Pancreas (tissue), 10 donors: ENCODE data around the gene SNAP47. TPM values are rescaled to one million over a fixed set of nuclear protein-coding genes. Genes with fewer than 3 reads are reported as not detected.
"Not testable (repeated sequence)": the region's sequence is repeated elsewhere in the genome, so short reads cannot be mapped to it uniquely, and the experiment has no call there.

Source experiments
- ATAC-seq, 4 donors: fragments of 200-7000 bp; cut with Tn5 transposase; one replicate each; pipeline versions ENCODE4 v1.8.0 to v1.9.1; 2020; ENCODE audit warnings: mild to moderate bottlenecking in 4 of 4, moderate library complexity in 4 of 4
- DNase-seq, 6 donors: peaks; one replicate each; pipeline ENCODE4 v3.0.0-alpha.2; 2020
- FAIRE-seq: peaks from 2 replicates; lab custom pipeline; 2012; peaks lifted over from hg19 to GRCh38; lab: Jason Lieb, UNC
- H3K27ac ChIP-seq, 4 donors: fragments of 200-600 bp; sonication (generic); 1 replicate in 3 of 4; 2 replicates in 1 of 4; pipeline versions ENCODE4 v1.5.0 to v1.8.0; 2020
- H3K27me3 ChIP-seq, 4 donors: fragments of 200-600 bp; one replicate each; pipeline ENCODE4 v1.8.0; 2021
- H3K36me3 ChIP-seq, 3 donors: fragments of 200-600 bp; sonication (generic) in 1 of 3; one replicate each; pipeline versions ENCODE4 v1.5.0 to v1.8.0; 2020 to 2021
- H3K4me1 ChIP-seq, 3 donors: fragments of 200-600 bp; one replicate each; pipeline ENCODE4 v1.8.0; 2021
- H3K4me3 ChIP-seq, 4 donors: fragments of 200-600 bp; sonication (generic) in 2 of 4; one replicate each; pipeline versions ENCODE4 v1.5.0 to v1.8.0; 2020 to 2021
- H3K9me3 ChIP-seq, 4 donors: fragments of 200-600 bp; one replicate each; pipeline ENCODE4 v1.8.0; 2021
- CTCF ChIP-seq, 4 donors: fragments of 200-600 bp; sonication (generic) in 3 of 4; IDR thresholded peaks; one replicate each; pipeline versions ENCODE4 v1.5.0 to v1.8.0; 2021; ENCODE audit warnings: antibody characterized with exemption in 4 of 4
- WGBS, 2 donors: extraction: QIAGEN DNeasy Blood & Tissue Kit; methylation state at CpG; one replicate each; pipeline ENCODE4 v1.1.7; 2013; 5-methylcytosine and 5-hydroxymethylcytosine counted together
- intact Hi-C, 3 donors: fragments of 100-400 bp; cut with DNase I; formaldehyde crosslinking; loops; one replicate each; pipeline versions ENCODE4 v1.11.1 to v1.14.2; 2022
- polyA plus RNA-seq, 2 donors: library from polyadenylated mRNA; stranded (reverse); fragments of 200-250 nt; gene quantifications; one replicate each; pipeline ENCODE4 v1.2.3, GENCODE V29; 2013
- total RNA-seq, 6 donors: library from RNA; stranded (reverse); fragmentation: NEBNext Ultra II Directional in 4 of 6; extraction: Animal tissue kit (Norgen Biotek cat#: 25700) in 4 of 6; gene quantifications; one replicate each; pipeline versions ENCODE4 v1.2.1 to v1.2.4, GENCODE V29; 2021 to 2023
- donor health status: healthy with polysubstance abuse.
- donor health status: DM: no; HTN: no; CAD: no; lungs with moderate emphysema.
- donor health status: DM: no; HTN: no; CAD: no.
- donor health status: control.
- donor health status: control.
- donor health status: Bipolar disorder and iron deficiency.
- donor health status: DM: yes; HTN: yes; CAD: no.
- donor health status: DM: no; HTN: no; CAD: no.
- donor health status: DM: no; HTN: no; CAD: no.
- donor health status: DM: yes; HTN: yes; CAD: no.

SNAP47 gene
- total and polyA plus RNA-seq, 8 donors = 12.3 to 21.5 (median 14.7) TPM

GRCh38 chr1:227709451-227709850, 25.8 kb upstream of the SNAP47 start:
- H3K9me3 ChIP-seq = no peaks in the 10 kb centered on the region
- no peak overlapping the region for H3K27ac ChIP-seq
- no peaks in the 10 kb centered on the region for H3K36me3 ChIP-seq
- FAIRE-seq (no peak), ATAC-seq (no peak), DNase-seq (no peak)
- no peaks in the 10 kb centered on the region for H3K4me1 ChIP-seq
- no peak for TF ChIP-seq CTCF (IDR thresholded peaks at IDR 0.05)
- 45 to 67% methylated on average over 1 of the region's 1 CpG for WGBS, 2 donors
- no peaks in the 10 kb centered on the region for H3K27me3 ChIP-seq
- intact Hi-C loops = no loop called here
- H3K4me3 ChIP-seq = no peak overlapping the region

DNA sequence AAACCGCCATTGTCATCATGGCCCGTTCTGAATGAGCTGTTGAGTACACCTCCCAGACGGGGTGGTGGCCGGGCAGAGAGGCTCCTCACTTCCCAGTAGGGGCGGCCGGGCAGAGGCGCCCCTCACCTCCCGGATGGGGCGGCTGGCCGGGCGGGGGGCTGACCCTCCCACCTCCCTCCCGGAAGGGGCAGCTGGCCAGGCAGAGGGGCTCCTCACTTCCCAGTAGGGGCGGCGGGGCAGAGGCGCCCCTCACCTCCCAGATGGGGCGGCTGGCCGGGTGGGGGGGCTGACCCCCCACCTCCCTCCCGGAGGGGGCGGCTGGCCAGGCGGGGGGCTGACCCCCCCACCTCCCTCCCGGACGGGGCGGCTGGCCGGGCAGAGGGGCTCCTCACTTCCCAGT, 24.8 kb upstream of the SNAP47 start:
- H3K4me1 ChIP-seq, ATAC-seq, intact Hi-C loops, H3K36me3 ChIP-seq, H3K9me3 ChIP-seq, H3K4me3 ChIP-seq, H3K27ac ChIP-seq, H3K27me3 ChIP-seq, FAIRE-seq: not testable (repeated sequence)
- WGBS, 2 donors = 90 to 97% methylated on average over 15 to 23 of the region's 24 CpGs
- DNase-seq = peak in 1 of 6 donors; percentile 44

DNA sequence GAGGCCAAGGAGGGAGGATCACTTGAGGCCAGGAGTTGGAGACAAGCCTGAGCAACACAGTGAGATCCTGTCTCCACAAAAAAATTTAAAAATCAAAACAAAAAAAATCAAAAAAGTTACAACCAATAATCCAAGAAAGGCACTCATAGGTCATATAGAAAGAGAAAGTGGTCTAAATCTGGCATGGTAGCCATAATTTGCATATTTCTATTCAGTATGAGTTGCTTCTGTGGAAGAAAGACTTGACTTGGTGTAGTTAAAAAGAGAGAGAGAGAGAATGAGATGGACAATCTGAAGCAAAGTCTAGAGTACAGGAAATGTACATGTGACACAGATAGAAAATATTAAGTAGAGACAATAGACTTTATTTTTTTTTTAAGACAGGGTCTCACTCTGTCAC, 22.6 kb upstream of the SNAP47 start:
- Histone ChIP-seq H3K27ac (no peak overlapping the region), H3K4me1 (no peaks in the 10 kb centered on the region), H3K36me3 (no peaks in the 10 kb centered on the region), H3K27me3 (no peaks in the 10 kb centered on the region), H3K9me3 (no peaks in the 10 kb centered on the region), H3K4me3 (no peak overlapping the region)
- DNase-seq (no peak), FAIRE-seq (no peak), ATAC-seq (no peak)
- intact Hi-C loops = no loop called here
- no peak for TF ChIP-seq CTCF (IDR thresholded peaks at IDR 0.05)

DNA sequence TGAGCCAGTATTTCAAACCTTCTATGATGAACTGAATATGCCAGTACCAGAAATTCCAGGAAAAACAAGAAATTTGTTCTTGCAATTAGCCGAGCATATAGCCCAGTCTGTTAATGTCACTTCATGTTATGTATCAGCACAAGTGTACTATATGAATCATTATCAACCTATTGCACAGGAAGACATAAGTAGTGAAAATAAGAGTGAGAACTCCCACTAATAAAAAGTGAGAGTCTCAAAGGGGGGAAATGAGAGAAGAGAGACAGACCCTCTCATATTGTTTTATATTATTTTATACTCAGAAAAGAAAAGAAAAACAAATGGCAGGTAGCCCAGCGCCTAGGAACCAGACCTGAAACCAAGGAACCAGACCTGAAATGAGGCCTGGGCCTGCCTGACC, 16.3 kb upstream of the SNAP47 start:
- H3K36me3 ChIP-seq = no peaks in the 10 kb centered on the region
- ATAC-seq = no peak
- no peaks in the 10 kb centered on the region for H3K27me3 ChIP-seq
- WGBS, 2 donors = 56 to 60% methylated on average over 2 of the region's 2 CpGs
- intact Hi-C loops = no loop called here
- H3K9me3 ChIP-seq = no peaks in the 10 kb centered on the region
- FAIRE-seq = no peak
- no peak for DNase-seq
- TF ChIP-seq CTCF (IDR thresholded peaks at IDR 0.05) = no peak
- H3K4me3 ChIP-seq = no peak overlapping the region
- H3K4me1 ChIP-seq = no peaks in the 10 kb centered on the region
- H3K27ac ChIP-seq = no peak overlapping the region

DNA sequence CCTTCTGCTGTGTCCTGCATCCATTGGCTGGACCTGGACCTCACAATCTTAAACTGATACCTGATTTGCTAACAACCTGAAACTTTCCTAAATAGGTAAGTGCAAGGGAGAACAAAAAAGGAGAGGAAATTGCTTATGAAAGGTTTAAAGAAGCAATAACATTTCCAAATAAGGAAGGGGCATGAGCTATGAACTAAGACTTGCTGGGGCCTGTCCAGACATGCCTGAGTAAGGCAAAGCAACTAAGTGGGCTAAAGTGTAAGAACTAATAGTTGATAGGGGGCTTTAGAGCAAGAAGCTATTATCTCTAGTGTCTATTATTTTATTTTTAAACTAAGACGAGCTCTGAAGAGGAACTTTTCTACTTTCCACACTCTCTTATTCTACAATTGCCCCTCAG, 11.8 kb upstream of the SNAP47 start:
- no peaks in the 10 kb centered on the region for H3K36me3 ChIP-seq
- H3K27me3 ChIP-seq = no peaks in the 10 kb centered on the region
- ATAC-seq = no peak
- no peak for FAIRE-seq
- DNase-seq = no peak
- TF ChIP-seq CTCF (IDR thresholded peaks at IDR 0.05) = no peak
- no peak overlapping the region for H3K4me3 ChIP-seq
- 63 to 75% methylated on average over 1 of the region's 1 CpG for WGBS, 2 donors
- peaks cover 0 to 3% (median 0%) of the 10 kb centered on the region in 3 donors for H3K4me1 ChIP-seq
- intact Hi-C loops = no loop called here
- no peak overlapping the region for H3K27ac ChIP-seq
- no peaks in the 10 kb centered on the region for H3K9me3 ChIP-seq

GRCh38 chr1:227725046-227725445, 10.2 kb upstream of the SNAP47 start:
- 37 to 46% methylated on average over 2 of the region's 2 CpGs for whole genome bisulfite sequencing, 2 donors
- no peak for FAIRE-seq
- H3K4me1 ChIP-seq = peaks cover 0 to 8% (median 0%) of the 10 kb centered on the region in 3 donors
- DNase-seq = no peak
- intact Hi-C loops = no loop called here
- TF ChIP-seq CTCF (IDR thresholded peaks at IDR 0.05) = no peak
- no peak for ATAC-seq
- H3K36me3 ChIP-seq = no peaks in the 10 kb centered on the region
- no peak overlapping the region for H3K4me3 ChIP-seq
- H3K9me3 ChIP-seq = no peaks in the 10 kb centered on the region
- H3K27me3 ChIP-seq = no peaks in the 10 kb centered on the region
- no peak overlapping the region for H3K27ac ChIP-seq
